VCaP (cell line): ENCODE measurements around the gene KLHDC4.

Experiments used
- H3K27ac ChIP-seq: fragments of 450-650 bp; 2 replicates; pipeline ENCODE4 v1.5.1; 2017
- TF ChIP-seq, protein P1 (sequence below): fragments of 450-650 bp; conservative IDR thresholded peaks from 2 replicates; pipeline ENCODE4 v1.5.1; 2017; ENCODE audit warnings: mild to moderate bottlenecking, moderate library complexity

KLHDC4 gene

DNA sequence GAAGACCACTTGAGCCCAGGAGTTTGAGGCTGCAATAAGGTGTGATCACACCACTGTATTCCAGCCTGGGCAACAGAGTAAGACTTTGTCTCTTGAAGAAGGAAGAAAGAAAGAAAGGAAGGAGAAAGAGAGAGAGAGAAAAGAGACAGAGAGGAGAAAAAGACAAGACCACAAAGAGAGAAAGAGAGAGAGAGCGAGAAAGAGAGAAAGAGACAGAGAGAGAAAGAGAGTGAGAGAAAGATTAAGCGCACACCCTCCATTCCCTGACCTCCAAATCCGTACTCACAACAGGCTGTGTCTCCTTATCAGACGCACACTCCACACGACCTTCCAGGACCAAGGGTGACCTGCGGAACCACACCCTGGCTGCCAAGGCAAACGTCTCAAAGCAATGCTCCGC is 19.6 kb downstream of the KLHDC4 start:
- TF ChIP-seq, protein P1, sequence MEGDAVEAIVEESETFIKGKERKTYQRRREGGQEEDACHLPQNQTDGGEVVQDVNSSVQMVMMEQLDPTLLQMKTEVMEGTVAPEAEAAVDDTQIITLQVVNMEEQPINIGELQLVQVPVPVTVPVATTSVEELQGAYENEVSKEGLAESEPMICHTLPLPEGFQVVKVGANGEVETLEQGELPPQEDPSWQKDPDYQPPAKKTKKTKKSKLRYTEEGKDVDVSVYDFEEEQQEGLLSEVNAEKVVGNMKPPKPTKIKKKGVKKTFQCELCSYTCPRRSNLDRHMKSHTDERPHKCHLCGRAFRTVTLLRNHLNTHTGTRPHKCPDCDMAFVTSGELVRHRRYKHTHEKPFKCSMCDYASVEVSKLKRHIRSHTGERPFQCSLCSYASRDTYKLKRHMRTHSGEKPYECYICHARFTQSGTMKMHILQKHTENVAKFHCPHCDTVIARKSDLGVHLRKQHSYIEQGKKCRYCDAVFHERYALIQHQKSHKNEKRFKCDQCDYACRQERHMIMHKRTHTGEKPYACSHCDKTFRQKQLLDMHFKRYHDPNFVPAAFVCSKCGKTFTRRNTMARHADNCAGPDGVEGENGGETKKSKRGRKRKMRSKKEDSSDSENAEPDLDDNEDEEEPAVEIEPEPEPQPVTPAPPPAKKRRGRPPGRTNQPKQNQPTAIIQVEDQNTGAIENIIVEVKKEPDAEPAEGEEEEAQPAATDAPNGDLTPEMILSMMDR, result no peak
- no peak overlapping the region for H3K27ac ChIP-seq

DNA sequence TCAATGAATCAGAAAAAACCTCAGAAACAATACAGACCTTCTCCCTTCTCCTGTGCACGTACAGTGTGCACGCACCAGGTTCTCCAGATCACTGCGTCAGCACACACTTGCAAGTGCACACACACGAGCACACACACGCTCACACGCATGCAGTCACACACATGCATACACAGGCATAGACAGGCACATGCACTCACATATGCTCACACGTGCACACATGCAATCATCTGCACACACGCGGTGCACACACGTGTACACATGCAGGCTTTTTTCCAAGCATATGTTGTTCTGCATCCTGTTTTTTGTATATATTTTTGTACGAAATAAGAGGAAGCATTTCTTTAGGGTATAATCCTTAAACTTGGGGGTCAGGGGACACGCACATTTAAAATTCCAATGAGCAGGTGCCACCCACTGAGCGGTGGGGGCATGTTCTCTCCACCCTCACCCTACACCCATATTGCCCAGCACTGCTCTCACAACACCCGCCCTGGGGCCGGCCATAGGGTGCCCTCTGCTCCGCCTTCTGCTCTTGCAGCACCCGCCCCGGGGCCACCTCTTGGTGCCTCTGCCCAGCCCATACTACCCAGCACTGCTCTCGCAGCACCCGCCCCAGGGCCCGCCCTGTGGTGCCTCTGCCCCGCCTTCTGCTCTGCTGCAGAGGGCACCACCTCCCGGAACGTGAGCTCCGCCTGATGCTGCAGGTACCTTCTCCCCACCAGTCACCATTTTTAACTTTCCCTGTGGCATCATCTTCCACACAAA is 20.9 kb downstream of the KLHDC4 start:
- no peak overlapping the region for H3K27ac ChIP-seq
- TF ChIP-seq, protein P1, result no peak

DNA sequence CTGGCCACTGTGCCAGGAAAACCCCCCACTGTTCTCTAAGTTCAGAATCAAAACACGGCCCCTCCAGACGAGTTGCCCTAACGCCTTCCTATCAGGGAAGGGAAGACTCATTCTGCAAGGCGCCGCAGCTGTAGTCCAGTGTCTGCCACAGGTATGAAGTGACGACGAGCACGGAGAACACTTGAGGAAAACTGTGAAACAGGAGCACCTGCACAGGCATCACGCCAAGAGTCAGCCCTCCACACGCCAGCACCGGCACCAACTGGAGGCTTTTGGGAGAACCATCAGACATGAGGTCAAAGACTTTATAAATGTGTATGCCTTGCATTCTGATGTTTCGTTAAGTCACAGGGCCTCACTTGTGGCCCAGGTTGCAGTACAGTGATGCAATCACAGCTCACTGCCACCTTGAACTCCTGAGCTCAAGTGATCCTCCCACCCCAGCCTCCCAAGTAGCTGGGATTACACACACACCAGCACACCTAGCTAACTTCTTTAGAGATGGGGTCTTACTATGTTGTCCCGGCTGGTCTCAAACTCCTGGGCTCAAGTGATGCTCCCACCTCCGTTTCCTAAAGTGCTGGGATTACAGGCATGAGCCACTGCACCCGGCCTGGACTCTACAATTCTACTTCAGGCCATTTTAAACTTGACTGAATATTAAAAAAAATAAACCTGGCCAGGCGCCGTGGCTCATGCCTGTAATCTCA is 22.9 kb downstream of the KLHDC4 start:
- no peak overlapping the region for H3K27ac ChIP-seq
- TF ChIP-seq, protein P1, result no peak

DNA sequence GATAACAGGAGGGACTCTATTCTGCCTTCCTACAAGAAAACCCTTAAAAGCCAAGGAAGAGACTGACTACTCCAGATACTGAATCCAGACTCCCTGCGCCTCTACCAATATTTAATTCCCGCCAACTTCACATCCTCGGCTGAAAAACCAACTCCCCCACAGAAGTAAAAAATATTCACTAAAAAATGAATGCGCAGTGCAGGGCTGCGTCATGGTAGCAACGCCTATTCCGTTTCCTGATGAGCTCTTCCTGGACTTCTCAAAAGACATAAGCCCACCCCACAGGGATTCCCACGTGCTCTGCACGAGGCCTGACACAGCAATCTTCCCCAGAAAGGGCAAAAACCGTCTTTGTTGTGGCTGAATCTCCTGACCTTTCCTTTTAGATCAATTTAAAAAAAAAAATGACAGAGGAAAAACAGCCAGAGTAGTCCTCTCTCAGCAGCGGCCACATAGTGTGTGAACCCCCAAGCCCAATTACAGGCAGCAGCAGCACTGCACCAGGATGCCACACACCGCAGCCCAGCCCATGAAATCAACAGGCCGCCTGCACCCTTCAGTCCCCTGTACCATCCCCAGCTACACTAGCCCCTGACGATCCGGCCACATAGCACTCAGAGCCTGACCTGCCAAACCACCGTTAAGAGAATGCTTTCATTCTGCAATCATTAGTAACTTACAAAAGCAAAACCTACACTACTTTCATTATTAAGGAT is 23.9 kb downstream of the KLHDC4 start:
- no peak overlapping the region for H3K27ac ChIP-seq
- TF ChIP-seq, protein P1, result no peak

DNA sequence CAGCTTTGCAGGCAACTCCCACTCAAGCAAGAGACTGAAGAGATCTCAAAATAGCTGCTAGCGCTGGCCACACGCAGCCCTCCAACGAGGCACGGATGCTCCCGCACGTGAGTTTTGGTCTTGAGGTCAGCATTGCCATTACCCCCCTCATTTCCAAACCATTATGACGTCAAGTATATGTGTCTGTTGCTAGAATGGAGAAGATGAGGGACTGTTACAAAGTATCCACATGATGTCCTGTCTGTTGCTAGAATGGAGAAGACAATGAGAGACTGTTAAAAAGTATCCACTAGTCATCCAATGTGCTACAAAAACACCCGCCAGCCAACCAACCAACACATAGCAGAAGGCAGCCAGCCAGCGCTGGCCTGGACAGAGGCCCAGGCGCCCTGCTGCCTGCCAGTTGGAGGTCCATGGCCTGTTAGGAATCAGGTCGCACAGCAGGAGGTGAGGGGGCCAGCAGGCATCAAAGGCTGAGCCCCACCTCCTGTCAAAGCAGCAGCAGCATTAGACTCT is 24.8 kb downstream of the KLHDC4 start:
- H3K27ac ChIP-seq, result no peak overlapping the region
- TF ChIP-seq, protein P1, result no peak

DNA sequence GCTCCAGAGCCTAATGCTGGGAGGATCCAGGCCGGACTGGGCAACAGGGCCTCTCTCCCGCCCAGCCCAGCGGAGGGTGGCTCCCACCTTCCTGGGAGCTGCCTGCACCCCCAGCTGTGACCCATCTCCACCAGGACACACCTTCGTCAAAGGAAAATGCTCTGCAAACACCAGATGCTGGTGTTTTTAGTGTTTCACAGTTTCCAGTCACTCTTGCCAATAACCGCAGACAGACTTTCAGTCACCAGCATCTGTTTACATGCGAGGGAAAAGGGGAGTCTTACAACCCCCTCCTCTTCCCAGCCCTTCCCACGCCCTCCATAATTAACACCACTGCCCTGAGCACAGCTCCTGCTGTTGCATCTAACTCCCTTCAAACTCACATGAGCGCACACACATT is 25.3 kb downstream of the KLHDC4 start:
- H3K27ac ChIP-seq, result no peak overlapping the region

More for the DNA sequence above, 25.3 kb downstream of the KLHDC4 start:
- TF ChIP-seq, protein P1, result no peak
